ENCODE data around the gene GRID2. TPM values are rescaled to one million over a fixed set of nuclear protein-coding genes. Genes with fewer than 3 reads are reported as not detected.

Gene GRID2
- total and polyA plus RNA-seq, 11 donors: 0.29 to 0.38 (median 0.33) TPM; not detected in 8

- Histone ChIP-seq H3K27me3 (no peaks in the 10 kb centered on the region), H3K36me3 (no peaks in the 10 kb centered on the region), H3K27ac (no peak overlapping the region), H3K4me1 (no peaks in the 10 kb centered on the region), H3K9me3 (no peaks in the 10 kb centered on the region), H3K4me3 (no peak overlapping the region)
- TF ChIP-seq, protein P1, sequence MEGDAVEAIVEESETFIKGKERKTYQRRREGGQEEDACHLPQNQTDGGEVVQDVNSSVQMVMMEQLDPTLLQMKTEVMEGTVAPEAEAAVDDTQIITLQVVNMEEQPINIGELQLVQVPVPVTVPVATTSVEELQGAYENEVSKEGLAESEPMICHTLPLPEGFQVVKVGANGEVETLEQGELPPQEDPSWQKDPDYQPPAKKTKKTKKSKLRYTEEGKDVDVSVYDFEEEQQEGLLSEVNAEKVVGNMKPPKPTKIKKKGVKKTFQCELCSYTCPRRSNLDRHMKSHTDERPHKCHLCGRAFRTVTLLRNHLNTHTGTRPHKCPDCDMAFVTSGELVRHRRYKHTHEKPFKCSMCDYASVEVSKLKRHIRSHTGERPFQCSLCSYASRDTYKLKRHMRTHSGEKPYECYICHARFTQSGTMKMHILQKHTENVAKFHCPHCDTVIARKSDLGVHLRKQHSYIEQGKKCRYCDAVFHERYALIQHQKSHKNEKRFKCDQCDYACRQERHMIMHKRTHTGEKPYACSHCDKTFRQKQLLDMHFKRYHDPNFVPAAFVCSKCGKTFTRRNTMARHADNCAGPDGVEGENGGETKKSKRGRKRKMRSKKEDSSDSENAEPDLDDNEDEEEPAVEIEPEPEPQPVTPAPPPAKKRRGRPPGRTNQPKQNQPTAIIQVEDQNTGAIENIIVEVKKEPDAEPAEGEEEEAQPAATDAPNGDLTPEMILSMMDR (IDR thresholded peaks at IDR 0.05): no peak
- no peak for TF ChIP-seq POLR2A (IDR thresholded peaks at IDR 0.05)
- intact Hi-C loops (cut with DNase I): no loop called here
- ATAC-seq (no peak), DNase-seq (no peak)
- WGBS, 4 donors: 65 to 72% (median 68%) methylated on average over 2 of the region's 2 CpGs
Measured at GRCh38 chr4:93018243-93018642, 714.5 kb downstream of the GRID2 start.

DNA sequence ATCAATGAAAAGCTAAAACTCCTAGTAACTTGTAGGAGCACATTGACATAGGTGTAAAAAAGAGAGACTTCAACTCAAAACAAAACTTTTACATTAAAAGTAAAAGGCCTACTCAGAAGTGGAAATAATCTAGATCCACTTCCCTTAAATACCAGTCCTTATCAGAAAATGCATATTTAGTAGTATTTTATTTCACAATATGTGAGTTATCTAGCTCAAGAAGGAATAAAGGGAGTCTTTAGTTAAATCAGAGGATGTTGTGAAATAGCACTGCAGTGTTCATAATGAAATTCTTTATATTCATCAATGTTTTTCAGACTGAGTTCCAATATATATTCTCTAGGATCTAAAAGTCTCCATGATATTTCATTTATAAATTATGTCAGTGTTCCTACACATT lies 715.0 kb downstream of the GRID2 start:
- intact Hi-C loops (cut with DNase I): no loop called here
- Histone ChIP-seq H3K27me3 (no peaks in the 10 kb centered on the region), H3K9me3 (no peaks in the 10 kb centered on the region), H3K4me3 (no peak overlapping the region), H3K4me1 (no peaks in the 10 kb centered on the region), H3K27ac (no peak overlapping the region), H3K36me3 (no peaks in the 10 kb centered on the region)
- TF ChIP-seq, protein P1 (IDR thresholded peaks at IDR 0.05): no peak
- no peak for TF ChIP-seq POLR2A (IDR thresholded peaks at IDR 0.05)
- ATAC-seq (no peak), DNase-seq (no peak)

GRCh38 chr4:93029769-93030168 lies 726.0 kb downstream of the GRID2 start:
- WGBS, 4 donors: 64 to 84% (median 73%) methylated on average over 1 of the region's 1 CpG
- no peaks in the 10 kb centered on the region for H3K36me3 ChIP-seq

DNA sequence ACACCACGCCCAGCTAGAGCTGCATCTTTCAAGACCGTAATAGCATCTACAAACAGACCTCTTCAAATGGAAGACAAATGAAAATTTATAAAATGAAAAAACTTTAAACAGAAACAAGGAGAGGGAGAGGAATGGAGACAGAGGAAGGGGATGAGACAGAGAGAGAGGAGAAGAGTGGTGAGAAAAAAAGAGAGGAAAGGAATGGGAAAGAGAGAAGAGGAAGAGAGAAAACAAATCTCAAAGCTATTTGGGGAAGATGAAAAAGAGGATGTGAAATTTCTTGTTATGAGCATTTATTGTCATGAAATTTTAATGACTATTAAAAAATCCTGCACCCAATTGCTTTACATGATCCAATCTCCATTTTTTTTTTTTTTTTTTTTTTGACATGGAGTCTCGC lies 726.9 kb downstream of the GRID2 start:
- no peak overlapping the region for H3K4me3 ChIP-seq
- TF ChIP-seq, protein P1 (IDR thresholded peaks at IDR 0.05): no peak
- no peak for TF ChIP-seq POLR2A (IDR thresholded peaks at IDR 0.05)
- no peak for DNase-seq
- H3K36me3 ChIP-seq: no peaks in the 10 kb centered on the region
- H3K4me1 ChIP-seq: no peaks in the 10 kb centered on the region
- no peaks in the 10 kb centered on the region for H3K9me3 ChIP-seq
- intact Hi-C loops (cut with DNase I): no loop called here
- no peak overlapping the region for H3K27ac ChIP-seq
- 81 to 90% (median 86%) methylated on average over 3 of the region's 3 CpGs for WGBS, 4 donors
- H3K27me3 ChIP-seq: no peaks in the 10 kb centered on the region
- no peak for ATAC-seq

More at GRCh38 chr4:93029769-93030168, 726.0 kb downstream of the GRID2 start:
- H3K27ac ChIP-seq: no peak overlapping the region
- intact Hi-C loops (cut with DNase I): no loop called here
- DNase-seq (no peak), ATAC-seq (no peak)
- no peaks in the 10 kb centered on the region for H3K9me3 ChIP-seq
- no peaks in the 10 kb centered on the region for H3K4me1 ChIP-seq
- H3K4me3 ChIP-seq: no peak overlapping the region
- no peak for TF ChIP-seq POLR2A (IDR thresholded peaks at IDR 0.05)
- TF ChIP-seq, protein P1 (IDR thresholded peaks at IDR 0.05): no peak
- H3K27me3 ChIP-seq: no peaks in the 10 kb centered on the region
